GM19193 (cell line): Measurements from ENCODE around the gene ACHE.

ENCODE experiments used
- POLR2A ChIP-seq: IDR thresholded peaks from 4 replicates; pipeline ENCODE4 v1.6.1; 2011; ENCODE audit not compliant: insufficient read depth, insufficient read length; ENCODE audit errors: extremely low read depth

ACHE gene

GRCh38 chr7:100895701-100895955 is at the start of gene ACHE:
TSS of gene ACHE (minus strand) at chr7:100895888. CDS start at chr7:100894232, 1,656 bp downstream.
- TF ChIP-seq POLR2A, result no peak

GRCh38 chr7:100944138-100944537 is 48.5 kb upstream of the ACHE start:
- TF ChIP-seq POLR2A, result no peak

GRCh38 chr7:100943693-100944092 is 48.0 kb upstream of the ACHE start:
- TF ChIP-seq POLR2A, result no peak

- TF ChIP-seq POLR2A, result no peak
Observed at GRCh38 chr7:100942045-100942774, 46.5 kb upstream of the ACHE start.

- TF ChIP-seq POLR2A, result no peak
Observed at GRCh38 chr7:100933734-100934133, 38.0 kb upstream of the ACHE start.

- TF ChIP-seq POLR2A, result no peak
Observed at GRCh38 chr7:100929808-100930174, 34.1 kb upstream of the ACHE start.

GRCh38 chr7:100921039-100921438 is 25.4 kb upstream of the ACHE start:
- TF ChIP-seq POLR2A, result no peak

- no peak for TF ChIP-seq POLR2A
Observed at GRCh38 chr7:100914879-100915447, 19.3 kb upstream of the ACHE start.

- TF ChIP-seq POLR2A, result no peak
Observed at GRCh38 chr7:100914208-100914878, 18.7 kb upstream of the ACHE start.

- TF ChIP-seq POLR2A, result no peak
Observed at GRCh38 chr7:100911484-100911883, 15.8 kb upstream of the ACHE start.

GRCh38 chr7:100908512-100908911 is 12.8 kb upstream of the ACHE start:
- no peak for TF ChIP-seq POLR2A

- no peak for TF ChIP-seq POLR2A
Observed at GRCh38 chr7:100902638-100903037, 7.0 kb upstream of the ACHE start.

- no peak for TF ChIP-seq POLR2A
Observed at GRCh38 chr7:100901921-100902332, 6.2 kb upstream of the ACHE start.

- no peak for TF ChIP-seq POLR2A
Observed at GRCh38 chr7:100900978-100901377, 5.3 kb upstream of the ACHE start.

- TF ChIP-seq POLR2A, result no peak
Observed at GRCh38 chr7:100899432-100899831, 3.7 kb upstream of the ACHE start.

GRCh38 chr7:100897772-100898454 is 2.2 kb upstream of the ACHE start:
- TF ChIP-seq POLR2A, result no peak
